Measurements from ENCODE around the gene APPL1.

APPL1 gene

GRCh38 chr3:57227204-57227929, at the start of gene APPL1:
APPL1 (plus strand) TSS chr3:57227729; CDS start chr3:57227884, 155 bp downstream.
- POLR2A ChIA-PET: interaction anchor here (1.0 to 1.9 kb wide), 3 partner anchors 11 to 370 kb away, joined by 3 to 4 read pairs (median 4); partner anchors contain the start of gene ARF4
- CTCF ChIA-PET: interaction anchor here (1.2 kb wide), 1 partner anchor 232 kb away, joined by 4 read pairs; no protein-coding TSS in a partner anchor
- Histone ChIP-seq H3K27ac (ENCODE audit: extremely low read depth, low read depth, low read length) (peak within 1 kb of the TSS; percentile 90), H3K4me1 (ENCODE audit: control insufficient read depth, insufficient read depth, low read length) (no peaks in the 10 kb centered on the region; the same call in 1 of the 2 replicates), H3K9me3 (ENCODE audit: control insufficient read depth, insufficient read depth, low read depth, low read length) (no peaks in the 10 kb centered on the region), H3K36me3 (ENCODE audit: control insufficient read depth in 2 of 2, insufficient read depth in 1 of 2, low read length in 2 of 2) (peaks cover 3 to 4% of the 10 kb centered on the region in 2 experiments; a peak in 2 of 3 replicates), H3K4me3 (ENCODE audit: low read depth, low read length) (peak within 1 kb of the TSS; percentile 88)
- TF ChIP-seq SP3 (tag by site-specific recombination; IDR thresholded peaks at IDR 0.05) (peak; percentile 49), ZNF274 (IDR thresholded peaks at IDR 0.05; ENCODE audit: low read length) (no peak), ZNF274 (tag by site-specific recombination; IDR thresholded peaks at IDR 0.05; ENCODE audit: borderline replicate concordance) (no peak), ZNF366 (tag by site-specific recombination; conservative IDR thresholded peaks at IDR 0.05) (0 out of 2 replicates have a peak, but pooled peaks have one; percentile 14), ZNF664 (tag by site-specific recombination; IDR thresholded peaks at IDR 0.05) (no peak), ZNF488 (tag by site-specific recombination; IDR thresholded peaks at IDR 0.05) (no peak), ZNF24 (tag by site-specific recombination; IDR thresholded peaks at IDR 0.05) (peak; percentile 59; the same call in 1 of the 2 replicates), GLIS1 (tag by site-specific recombination; IDR thresholded peaks at IDR 0.05) (peak; percentile 37; the same call in 1 of the 2 replicates), ZBTB20 (tag by site-specific recombination; IDR thresholded peaks at IDR 0.05) (peak; percentile 37; the same call in 1 of the 2 replicates), REST (tag by site-specific recombination; IDR thresholded peaks at IDR 0.05) (no peak), ZEB2 (tag by site-specific recombination; IDR thresholded peaks at IDR 0.05) (peak; percentile 72; the same call in 1 of the 2 replicates), ZNF2 (tag by site-specific recombination; IDR thresholded peaks at IDR 0.05) (no peak), PBX3 (CRISPR knock-in tag; IDR thresholded peaks at IDR 0.05) (peak; percentile 97), EGR2 (tag by site-specific recombination; IDR thresholded peaks at IDR 0.05; ENCODE audit: low read depth) (peak; percentile 61; the same call in 1 of the 2 replicates), ZNF394 (tag by site-specific recombination; IDR thresholded peaks at IDR 0.05; ENCODE audit: borderline replicate concordance) (no peak), ZBTB11 (tag by site-specific recombination; conservative IDR thresholded peaks at IDR 0.05; ENCODE audit: low read depth) (peak; percentile 48; the same call in 1 of the 2 replicates), KLF1 (tag by site-specific recombination; IDR thresholded peaks at IDR 0.05) (peak; percentile 68), ZNF596 (tag by site-specific recombination; IDR thresholded peaks at IDR 0.05) (no peak), ZNF561 (tag by site-specific recombination; IDR thresholded peaks at IDR 0.05; ENCODE audit: borderline replicate concordance) (peak; percentile 62; the same call in 1 of the 2 replicates), SP7 (tag by site-specific recombination; IDR thresholded peaks at IDR 0.05) (peak; percentile 59), HIC1 (tag by site-specific recombination; IDR thresholded peaks at IDR 0.05) (peak; percentile 65; the same call in 1 of the 2 replicates), ZNF280C (tag by site-specific recombination; IDR thresholded peaks at IDR 0.05) (no peak), ZNF624 (tag by site-specific recombination; IDR thresholded peaks at IDR 0.05) (no peak)
